Measurements from ENCODE around the gene MAPT.
"Not testable (repeated sequence)": the region's sequence is repeated elsewhere in the genome, so short reads cannot be mapped to it uniquely, and the experiment has no call there.

MAPT gene

GRCh38 chr17:46003907-46004748 lies 109.8 kb downstream of the MAPT start:
- peak; percentile 76 for DNase-seq
- no peak for TF ChIP-seq CTCF (IDR thresholded peaks at IDR 0.05; ENCODE audit: low read depth, low read length)
- Histone ChIP-seq H3K4me3 (ENCODE audit: low read depth, low read length) (no peak overlapping the region), H3K36me3 (no peaks in the 10 kb centered on the region), H3K9me3 (no peaks in the 10 kb centered on the region), H3K27me3 (no peaks in the 10 kb centered on the region), H3K4me1 (no peaks in the 10 kb centered on the region; the same call in 1 of the 2 replicates)

GRCh38 chr17:46006082-46006481 lies 111.7 kb downstream of the MAPT start:
- not testable (repeated sequence) for DNase-seq

GRCh38 chr17:46007461-46007965 lies 113.2 kb downstream of the MAPT start:
- Histone ChIP-seq H3K36me3 (no peaks in the 10 kb centered on the region), H3K9me3 (no peaks in the 10 kb centered on the region), H3K4me3 (ENCODE audit: low read depth, low read length) (no peak overlapping the region), H3K27me3 (no peaks in the 10 kb centered on the region), H3K4me1 (no peaks in the 10 kb centered on the region; the same call in 1 of the 2 replicates)
- no peak for TF ChIP-seq CTCF (IDR thresholded peaks at IDR 0.05; ENCODE audit: low read depth, low read length)
- no peak for DNase-seq

More at GRCh38 chr17:46006082-46006481, 111.7 kb downstream of the MAPT start:
- H3K27me3 ChIP-seq; H3K36me3 ChIP-seq; H3K4me1 ChIP-seq; H3K4me3 ChIP-seq (ENCODE audit: low read depth, low read length); H3K9me3 ChIP-seq: not testable (repeated sequence)

GRCh38 chr17:46008591-46008990 lies 114.2 kb downstream of the MAPT start:
- TF ChIP-seq CTCF (IDR thresholded peaks at IDR 0.05; ENCODE audit: low read depth, low read length), result no peak
- no peaks in the 10 kb centered on the region for H3K9me3 ChIP-seq
- no peaks in the 10 kb centered on the region for H3K27me3 ChIP-seq
- H3K4me3 ChIP-seq (ENCODE audit: low read depth, low read length), result no peak overlapping the region
- no peak for DNase-seq
- H3K36me3 ChIP-seq, result no peaks in the 10 kb centered on the region
- no peaks in the 10 kb centered on the region; the same call in 1 of the 2 replicates for H3K4me1 ChIP-seq

GRCh38 chr17:46009681-46010596 lies 115.6 kb downstream of the MAPT start:
- H3K4me1 ChIP-seq, result peaks cover 4% of the 10 kb centered on the region
- no peaks in the 10 kb centered on the region for H3K27me3 ChIP-seq
- no peak for DNase-seq
- no peaks in the 10 kb centered on the region for H3K36me3 ChIP-seq
- no peaks in the 10 kb centered on the region for H3K9me3 ChIP-seq
- TF ChIP-seq CTCF (IDR thresholded peaks at IDR 0.05; ENCODE audit: low read depth, low read length), result no peak
- no peak overlapping the region for H3K4me3 ChIP-seq (ENCODE audit: low read depth, low read length)

- Histone ChIP-seq H3K4me3 (ENCODE audit: low read depth, low read length) (no peak overlapping the region), H3K9me3 (no peaks in the 10 kb centered on the region), H3K4me1 (peaks cover 4% of the 10 kb centered on the region), H3K27me3 (no peaks in the 10 kb centered on the region), H3K36me3 (no peaks in the 10 kb centered on the region)
- DNase-seq, result no peak
- TF ChIP-seq CTCF (IDR thresholded peaks at IDR 0.05; ENCODE audit: low read depth, low read length), result 0 out of 2 replicates have a peak, but pooled peaks have one; percentile 5
These were observed 116.3 kb downstream of the MAPT start for GRCh38 chr17:46010597-46011186.
